ENCODE data around the gene KLHDC4.

GRCh38 chr16:87789437-87790291 lies 23.9 kb upstream of the KLHDC4 start:
- TF ChIP-seq EZH2phosphoT487 (IDR thresholded peaks at IDR 0.05; ENCODE audit: low read depth, severe bottlenecking, unreplicated experiment): no peak
- TF ChIP-seq, protein P1, sequence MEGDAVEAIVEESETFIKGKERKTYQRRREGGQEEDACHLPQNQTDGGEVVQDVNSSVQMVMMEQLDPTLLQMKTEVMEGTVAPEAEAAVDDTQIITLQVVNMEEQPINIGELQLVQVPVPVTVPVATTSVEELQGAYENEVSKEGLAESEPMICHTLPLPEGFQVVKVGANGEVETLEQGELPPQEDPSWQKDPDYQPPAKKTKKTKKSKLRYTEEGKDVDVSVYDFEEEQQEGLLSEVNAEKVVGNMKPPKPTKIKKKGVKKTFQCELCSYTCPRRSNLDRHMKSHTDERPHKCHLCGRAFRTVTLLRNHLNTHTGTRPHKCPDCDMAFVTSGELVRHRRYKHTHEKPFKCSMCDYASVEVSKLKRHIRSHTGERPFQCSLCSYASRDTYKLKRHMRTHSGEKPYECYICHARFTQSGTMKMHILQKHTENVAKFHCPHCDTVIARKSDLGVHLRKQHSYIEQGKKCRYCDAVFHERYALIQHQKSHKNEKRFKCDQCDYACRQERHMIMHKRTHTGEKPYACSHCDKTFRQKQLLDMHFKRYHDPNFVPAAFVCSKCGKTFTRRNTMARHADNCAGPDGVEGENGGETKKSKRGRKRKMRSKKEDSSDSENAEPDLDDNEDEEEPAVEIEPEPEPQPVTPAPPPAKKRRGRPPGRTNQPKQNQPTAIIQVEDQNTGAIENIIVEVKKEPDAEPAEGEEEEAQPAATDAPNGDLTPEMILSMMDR (IDR thresholded peaks at IDR 0.05; ENCODE audit: poor library complexity): no peak

All from hepatocyte (in vitro differentiated cells).